Stimulated activated CD4-positive, alpha-beta T cell treated with anti-CD3 and anti-CD28 coated beads, TNF-alpha, amount 100 ng/mL, for 48 hours (primary cell): ENCODE data around the gene ELK3.
A peak's percentile ranks its signal among the peaks of the same experiment; 100 is the strongest.

Source experiments
- DNase-seq, 3 donors: peaks; one replicate each; pipeline ENCODE4 v3.0.0-alpha.2; 2020; ENCODE audit warnings: low read depth in 3 of 3

The ELK3 gene

GRCh38 chr12:96193725-96194575, at the start of gene ELK3:
Gene ELK3, plus strand, starts transcription at chr12:96194375.
- peak in 1 of 3 donors; percentile 43 for DNase-seq

GRCh38 chr12:96146747-96147146, 47.4 kb upstream of the ELK3 start:
- no peak for DNase-seq

- no peak for DNase-seq
Measured at GRCh38 chr12:96150442-96150841, 43.7 kb upstream of the ELK3 start.

- DNase-seq: no peak
Measured at GRCh38 chr12:96152164-96152563, 42.0 kb upstream of the ELK3 start.

- no peak for DNase-seq
Measured at GRCh38 chr12:96153131-96153725, 40.9 kb upstream of the ELK3 start.

- DNase-seq: no peak
Measured at GRCh38 chr12:96155181-96155580, 39.0 kb upstream of the ELK3 start.

- DNase-seq: no peak
Measured at GRCh38 chr12:96155781-96156180, 38.4 kb upstream of the ELK3 start.

- no peak for DNase-seq
Measured at GRCh38 chr12:96156211-96156610, 38.0 kb upstream of the ELK3 start.

- no peak for DNase-seq
Measured at GRCh38 chr12:96157427-96157826, 36.7 kb upstream of the ELK3 start.

- no peak for DNase-seq
Measured at GRCh38 chr12:96164951-96165811, 29.0 kb upstream of the ELK3 start.

- DNase-seq: no peak
Measured at GRCh38 chr12:96166765-96167164, 27.4 kb upstream of the ELK3 start.

- DNase-seq: no peak
Measured at GRCh38 chr12:96167492-96167891, 26.7 kb upstream of the ELK3 start.

GRCh38 chr12:96170328-96170727, 23.8 kb upstream of the ELK3 start:
- no peak for DNase-seq

GRCh38 chr12:96170762-96171161, 23.4 kb upstream of the ELK3 start:
- no peak for DNase-seq

GRCh38 chr12:96171905-96172304, 22.3 kb upstream of the ELK3 start:
- no peak for DNase-seq

GRCh38 chr12:96172981-96173380, 21.2 kb upstream of the ELK3 start:
- DNase-seq: no peak

- DNase-seq: no peak
Measured at GRCh38 chr12:96176575-96176974, 17.6 kb upstream of the ELK3 start.

- DNase-seq: peak; percentile 57 to 76 (median 58)
Measured at GRCh38 chr12:96177013-96177412, 17.2 kb upstream of the ELK3 start.

- DNase-seq: no peak
Measured at GRCh38 chr12:96183734-96184370, 10.3 kb upstream of the ELK3 start.

GRCh38 chr12:96185914-96186313, 8.3 kb upstream of the ELK3 start:
- no peak for DNase-seq

- DNase-seq: no peak
Measured at GRCh38 chr12:96186607-96187301, 7.4 kb upstream of the ELK3 start.
